SK-N-SH treated with all-trans-retinoic acid at 6 μM for 48 hours (cell line): ENCODE results near the gene FRMPD2.

ENCODE experiments used
- ARNTL ChIP-seq: fragments of 450-650 bp; formaldehyde crosslinking; IDR thresholded peaks from 2 replicates; pipeline ENCODE4 v1.5.0; 2020; ENCODE audit warnings: low read depth, mild to moderate bottlenecking, moderate library complexity, borderline replicate concordance
- CREB5 ChIP-seq: fragments of 250-450 bp; sonication (Bioruptor Pico); IDR thresholded peaks from 2 replicates; pipeline ENCODE4 v1.5.1; 2020; ENCODE audit warnings: low read depth, mild to moderate bottlenecking, moderate library complexity
- CSDC2 ChIP-seq: fragments of 250-450 bp; sonication (Bioruptor Pico); IDR thresholded peaks from 2 replicates; pipeline ENCODE4 v1.5.0; 2020; ENCODE audit warnings: mild to moderate bottlenecking, moderate library complexity
- ESRRG ChIP-seq: fragments of 250-450 bp; sonication (Bioruptor Pico); IDR thresholded peaks from 2 replicates; pipeline ENCODE4 v1.6.1; 2021; ENCODE audit warnings: mild to moderate bottlenecking
- PPARA ChIP-seq: fragments of 250-450 bp; sonication (Bioruptor Pico); IDR thresholded peaks from 2 replicates; pipeline ENCODE4 v1.5.0; 2020; ENCODE audit warnings: mild to moderate bottlenecking, borderline replicate concordance
- RARB ChIP-seq: fragments of 250-450 bp; sonication (Bioruptor Pico); IDR thresholded peaks from 2 replicates; pipeline ENCODE4 v1.8.0; 2021; ENCODE audit warnings: mild to moderate bottlenecking, moderate library complexity
- SNAI2 ChIP-seq: fragments of 250-450 bp; sonication (Bioruptor Pico); IDR thresholded peaks from 2 replicates; pipeline ENCODE4 v1.5.0; 2020; ENCODE audit warnings: mild to moderate bottlenecking, moderate library complexity
- TSHZ2 ChIP-seq: fragments of 250-450 bp; sonication (Bioruptor Pico); IDR thresholded peaks from 2 replicates; pipeline ENCODE4 v1.5.0; 2020; ENCODE audit warnings: mild to moderate bottlenecking, moderate library complexity
- ZFP30 ChIP-seq: fragments of 450-650 bp; formaldehyde crosslinking; IDR thresholded peaks from 2 replicates; pipeline ENCODE4 v1.5.0; 2022; ENCODE audit warnings: mild to moderate bottlenecking, moderate library complexity
- TF ChIP-seq, protein P1 (sequence below): fragments of 250-450 bp; sonication (Bioruptor Pico); IDR thresholded peaks from 2 replicates; pipeline ENCODE4 v1.8.0; 2020; ENCODE audit warnings: mild to moderate bottlenecking, moderate library complexity, borderline replicate concordance

DNA sequence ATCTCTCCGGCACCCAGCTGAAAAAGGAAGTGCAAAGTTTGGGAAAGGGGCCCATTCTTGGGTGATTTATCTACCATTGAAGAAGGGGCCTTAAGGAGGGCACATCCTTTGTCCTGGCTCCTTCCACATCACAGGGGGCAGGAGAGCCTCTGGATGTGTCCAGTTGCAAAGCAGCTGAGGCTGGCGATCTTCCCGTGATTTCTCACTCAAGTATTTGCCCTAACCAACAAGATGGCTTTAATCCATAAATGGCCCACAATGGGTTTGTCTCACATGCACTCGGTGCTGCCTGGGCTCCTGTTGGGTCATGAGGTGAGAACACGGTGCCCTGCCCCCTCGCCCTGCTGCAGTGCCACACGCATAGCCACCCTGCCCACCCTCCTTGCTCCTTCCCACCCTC, 14.2 kb upstream of the FRMPD2 start:
- no peak for TF ChIP-seq SNAI2 (CRISPR knock-in tag)
- no peak for TF ChIP-seq CSDC2 (CRISPR knock-in tag)
- no peak for TF ChIP-seq TSHZ2 (CRISPR knock-in tag)
- TF ChIP-seq, protein P1, sequence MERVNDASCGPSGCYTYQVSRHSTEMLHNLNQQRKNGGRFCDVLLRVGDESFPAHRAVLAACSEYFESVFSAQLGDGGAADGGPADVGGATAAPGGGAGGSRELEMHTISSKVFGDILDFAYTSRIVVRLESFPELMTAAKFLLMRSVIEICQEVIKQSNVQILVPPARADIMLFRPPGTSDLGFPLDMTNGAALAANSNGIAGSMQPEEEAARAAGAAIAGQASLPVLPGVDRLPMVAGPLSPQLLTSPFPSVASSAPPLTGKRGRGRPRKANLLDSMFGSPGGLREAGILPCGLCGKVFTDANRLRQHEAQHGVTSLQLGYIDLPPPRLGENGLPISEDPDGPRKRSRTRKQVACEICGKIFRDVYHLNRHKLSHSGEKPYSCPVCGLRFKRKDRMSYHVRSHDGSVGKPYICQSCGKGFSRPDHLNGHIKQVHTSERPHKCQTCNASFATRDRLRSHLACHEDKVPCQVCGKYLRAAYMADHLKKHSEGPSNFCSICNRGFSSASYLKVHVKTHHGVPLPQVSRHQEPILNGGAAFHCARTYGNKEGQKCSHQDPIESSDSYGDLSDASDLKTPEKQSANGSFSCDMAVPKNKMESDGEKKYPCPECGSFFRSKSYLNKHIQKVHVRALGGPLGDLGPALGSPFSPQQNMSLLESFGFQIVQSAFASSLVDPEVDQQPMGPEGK, result no peak
- TF ChIP-seq ARNTL (CRISPR knock-in tag), result no peak
- no peak for TF ChIP-seq ZFP30 (CRISPR knock-in tag)
- TF ChIP-seq PPARA, result no peak
- TF ChIP-seq CREB5 (CRISPR knock-in tag), result no peak
- no peak for TF ChIP-seq ESRRG (CRISPR knock-in tag)
- no peak for TF ChIP-seq RARB (CRISPR knock-in tag)
